Activated gamma-delta T cell treated with Interleukin-2 at 50 U/mL for 16 hours (primary cell): Measurements from ENCODE around the gene MAJIN.

ENCODE experiments used
- DNase-seq: peaks from one replicate; pipeline ENCODE4 v3.0.0-alpha.2; 2020

Gene MAJIN

DNA sequence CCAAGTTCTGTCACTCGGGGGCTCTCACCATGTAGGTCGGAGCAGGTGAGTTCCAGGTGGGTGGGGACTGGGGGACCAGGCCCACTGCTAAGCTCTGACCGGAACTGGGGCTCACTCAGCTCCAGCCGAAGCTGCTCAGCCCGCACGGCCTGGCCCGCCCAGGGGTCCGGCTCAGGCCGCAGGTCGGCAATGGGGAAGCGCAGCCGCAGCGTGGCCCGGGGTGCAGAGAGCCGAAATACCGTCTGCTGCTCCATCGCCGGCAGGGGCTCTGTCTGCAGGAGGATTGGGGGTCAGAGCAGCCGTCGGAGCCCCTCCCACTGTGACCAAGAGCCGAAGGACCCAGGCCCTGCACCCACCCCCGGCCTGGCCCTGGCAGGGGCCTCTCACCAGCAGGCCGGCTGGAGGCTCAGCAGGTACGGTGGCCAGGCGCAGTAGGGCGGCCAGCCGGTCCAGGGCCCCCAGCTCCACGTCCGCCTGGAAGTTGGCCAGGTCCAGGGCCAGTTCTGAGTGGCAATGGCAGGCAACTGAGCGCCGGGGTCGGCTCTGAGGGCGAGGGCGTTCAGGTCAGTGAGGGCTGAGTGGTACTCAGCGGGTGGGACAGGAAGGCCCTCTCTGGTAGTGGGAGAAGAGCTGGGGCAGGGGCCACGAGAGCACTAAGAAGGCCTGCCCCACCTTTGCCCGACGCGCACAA lies 62.1 kb downstream of the MAJIN start:
- no peak for DNase-seq

DNA sequence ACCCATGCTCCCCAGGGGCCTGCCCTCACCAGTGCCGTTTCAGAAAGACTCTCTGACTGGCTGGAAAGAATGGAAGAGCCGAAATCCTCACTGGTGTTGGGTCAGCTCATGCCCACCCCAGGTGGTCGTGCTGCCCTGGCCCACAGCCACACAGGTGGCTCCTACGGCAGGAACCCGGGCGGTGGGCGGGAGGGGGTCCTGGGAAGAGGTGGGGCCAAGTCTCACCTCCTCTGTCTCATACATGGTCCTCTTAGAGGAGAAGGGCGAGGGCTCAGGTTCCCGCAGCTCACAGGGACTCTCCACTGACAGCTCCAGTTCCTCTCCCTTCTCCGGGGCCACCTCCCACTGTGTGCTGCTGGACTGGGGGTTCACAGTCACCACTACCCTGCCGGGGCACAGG lies 63.1 kb downstream of the MAJIN start:
- DNase-seq, result no peak

DNA sequence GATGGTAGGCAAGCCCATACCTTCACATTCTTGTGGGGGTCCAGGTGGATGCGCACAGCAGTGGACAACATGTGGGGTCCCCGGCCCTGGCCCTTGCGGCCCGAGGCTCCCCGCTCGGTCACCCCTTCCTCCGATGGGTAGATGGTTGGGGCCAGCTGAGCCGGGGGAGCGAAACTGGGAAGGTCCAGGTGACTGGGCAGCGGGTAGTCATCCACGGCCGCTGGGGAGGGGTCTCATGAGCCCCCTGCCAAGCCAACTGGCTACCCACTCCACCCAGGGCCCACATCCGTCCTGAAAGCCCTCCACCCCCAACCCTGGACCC lies 65.6 kb downstream of the MAJIN start:
- DNase-seq, result no peak

DNA sequence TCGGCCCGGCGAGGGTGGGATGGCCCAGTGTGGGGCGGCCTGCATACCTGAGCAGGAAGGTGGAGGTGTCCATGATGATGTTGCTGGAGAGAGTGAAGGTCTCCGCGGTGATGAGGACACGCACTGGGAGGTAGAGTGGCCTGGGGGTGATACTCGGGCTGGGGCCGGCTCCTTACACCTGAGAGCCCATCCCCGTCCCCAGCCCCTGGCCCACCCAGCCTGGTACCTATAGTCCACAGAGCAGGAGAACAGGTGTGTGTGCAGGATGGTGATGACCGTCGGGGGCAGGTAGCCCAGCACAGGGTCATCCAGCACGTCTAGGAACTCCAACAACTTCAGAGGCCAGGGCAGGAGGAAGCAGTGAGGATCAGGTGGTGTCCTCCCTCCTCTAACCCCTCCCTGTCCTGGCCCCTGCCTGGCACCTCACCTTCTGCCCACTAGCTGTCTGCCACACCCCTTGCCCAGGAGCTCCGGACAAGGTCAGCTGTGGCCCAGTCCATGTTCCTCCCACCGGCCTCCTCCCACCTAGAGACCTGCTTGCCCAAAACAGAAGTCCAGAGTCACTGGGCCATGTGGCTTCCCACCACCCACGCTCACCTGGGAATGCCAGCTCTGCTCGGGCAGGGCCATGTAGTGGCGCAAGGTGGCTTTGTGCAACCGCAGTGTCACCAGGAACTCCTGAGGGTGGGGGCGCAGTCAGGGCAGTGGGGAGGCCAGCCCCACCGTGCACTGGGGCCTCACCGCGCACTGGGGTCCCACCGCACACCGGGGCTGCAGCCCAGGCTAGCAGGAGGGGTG lies 66.2 kb downstream of the MAJIN start:
- DNase-seq, result no peak

DNA sequence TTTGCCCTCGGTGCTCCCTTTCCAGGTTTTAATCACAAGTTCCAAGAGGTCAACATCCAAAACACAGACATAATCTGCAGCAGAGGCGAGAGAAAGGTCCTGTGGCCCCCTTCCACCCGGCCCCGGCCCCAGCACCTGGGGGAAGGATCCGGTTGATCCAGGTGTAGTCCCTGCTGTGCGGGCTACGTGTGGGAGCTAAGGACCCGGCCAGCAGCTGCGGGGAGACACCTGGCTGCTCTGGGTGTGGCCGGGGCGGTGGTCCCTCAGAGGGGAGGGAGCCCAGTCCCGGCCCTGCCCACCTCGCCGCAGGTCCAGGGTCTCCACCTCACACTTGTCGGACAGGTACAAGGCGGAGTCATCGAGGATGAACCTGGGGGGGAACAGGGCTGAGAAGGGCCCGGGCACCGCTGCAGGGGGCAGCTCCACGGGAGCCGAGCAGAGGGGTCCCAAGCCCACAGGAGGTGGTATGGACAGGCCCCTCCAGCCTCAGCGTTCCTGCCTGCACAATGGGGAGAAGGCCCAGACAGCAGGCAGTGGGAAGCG lies 68.5 kb downstream of the MAJIN start:
- DNase-seq, result no peak

DNA sequence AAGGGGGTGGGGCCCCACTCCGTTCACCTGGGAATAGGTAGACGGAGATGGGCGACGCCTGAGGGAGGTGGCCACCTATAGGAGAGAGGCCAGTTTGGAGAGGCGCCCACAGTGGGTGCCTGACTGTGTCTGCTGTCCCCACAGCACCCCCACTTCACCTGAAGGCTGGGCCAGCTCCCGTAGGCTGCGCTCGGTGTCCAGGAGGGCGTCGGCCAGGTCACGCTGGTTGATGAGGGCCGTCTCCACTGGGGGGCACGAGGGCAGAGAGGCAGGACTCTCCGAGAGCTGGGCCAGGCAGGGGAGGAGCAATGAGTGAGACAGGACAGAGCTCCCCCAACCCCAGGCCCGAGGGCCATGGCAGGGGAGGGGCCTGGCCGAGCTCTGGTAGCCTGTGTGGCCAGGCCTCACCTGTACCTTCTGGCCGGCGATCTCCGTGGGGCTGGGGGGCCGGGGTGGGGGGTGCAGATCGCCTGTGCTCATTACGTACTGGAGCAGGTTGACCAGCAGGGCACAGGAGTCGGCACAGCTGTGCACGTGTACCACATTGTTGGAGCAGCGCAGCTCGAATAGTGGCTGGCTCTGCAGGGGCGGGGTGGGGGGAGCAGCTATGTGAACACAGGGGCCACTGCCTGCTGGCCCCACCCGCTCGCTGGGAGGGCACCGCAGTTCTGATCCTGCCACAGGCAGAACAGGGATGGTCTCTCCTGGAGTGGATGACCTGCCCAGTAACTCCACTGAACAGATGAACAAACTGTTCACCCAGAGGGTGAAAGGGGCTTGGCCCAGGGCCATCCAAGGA lies 69.6 kb downstream of the MAJIN start:
- DNase-seq, result no peak

DNA sequence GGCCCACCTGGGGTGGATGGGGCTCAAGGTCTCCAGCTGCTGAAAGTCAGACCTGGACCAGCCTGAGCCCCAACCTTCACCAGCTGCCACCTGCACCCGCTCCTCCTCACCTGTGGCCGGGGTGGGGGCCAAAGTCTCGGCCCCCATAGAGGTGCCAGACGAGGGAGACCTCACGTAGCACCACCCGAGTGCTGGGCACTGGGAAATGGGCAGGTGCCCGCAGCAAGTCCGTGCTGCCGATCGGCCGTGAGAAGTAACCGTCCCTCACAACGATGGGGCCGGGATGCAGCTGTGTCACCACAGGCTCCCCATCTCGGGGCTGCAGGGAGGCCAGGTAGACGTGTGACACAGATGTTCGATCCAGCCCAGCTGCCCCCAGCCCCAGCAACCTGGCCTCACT lies 71.1 kb downstream of the MAJIN start:
- DNase-seq, result no peak

DNA sequence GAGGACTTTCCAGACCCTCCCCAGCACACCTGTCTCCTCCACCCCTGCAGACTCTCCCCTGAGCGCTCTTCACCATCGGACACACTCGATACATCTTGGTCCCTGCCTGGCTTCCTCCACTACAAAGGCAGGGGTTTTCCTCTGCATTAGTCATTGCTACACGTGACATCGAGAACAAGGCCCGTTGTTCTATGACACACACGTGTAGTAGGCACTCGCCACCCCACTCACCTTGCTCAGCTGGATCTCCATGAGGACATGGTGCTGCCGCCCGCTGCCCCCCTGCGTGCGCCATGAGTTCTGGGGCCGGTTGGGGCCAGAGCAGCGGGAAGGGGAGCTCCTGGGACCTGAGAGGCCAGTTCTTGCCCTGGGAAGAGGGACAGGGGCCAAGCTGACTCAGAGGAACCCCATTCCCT lies 71.6 kb downstream of the MAJIN start:
- peak; percentile 57 for DNase-seq

DNA sequence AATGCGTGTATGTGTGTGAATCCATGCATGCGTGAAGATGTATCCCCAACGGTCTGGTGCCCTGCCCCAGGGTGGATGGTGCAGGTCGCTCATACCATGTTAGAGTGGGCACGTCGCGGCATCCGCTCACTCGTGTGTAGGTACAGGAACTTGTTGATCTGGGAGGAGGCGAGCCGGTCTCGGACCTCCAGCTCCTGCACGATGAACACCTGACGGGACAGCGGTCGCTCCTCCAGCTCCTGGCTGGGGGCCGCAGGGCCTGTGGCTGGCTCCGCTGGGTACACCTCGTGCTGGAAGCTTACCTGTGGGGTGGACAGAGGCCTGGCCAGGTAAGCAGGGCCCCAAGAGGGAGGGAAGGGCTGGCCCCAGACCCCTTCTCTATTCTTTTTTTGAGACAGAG lies 73.4 kb downstream of the MAJIN start:
- no peak for DNase-seq

DNA sequence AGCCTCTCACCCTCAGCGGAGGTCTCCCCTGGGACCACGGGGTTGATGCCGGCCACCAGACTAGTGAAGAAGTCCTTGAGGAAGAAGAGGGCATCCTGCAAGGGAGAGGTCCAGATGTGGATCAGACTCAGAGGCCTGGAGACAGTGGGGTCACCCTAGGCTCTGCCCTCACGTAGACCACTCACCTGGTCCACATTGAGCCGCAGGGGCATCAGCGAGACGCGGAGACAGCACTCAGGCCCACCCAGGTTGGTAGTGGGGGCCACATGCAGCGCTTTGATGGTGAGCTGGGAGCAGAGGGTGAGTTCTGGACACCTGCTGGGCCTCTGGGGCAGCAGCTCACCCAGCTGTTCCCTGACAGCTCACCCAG lies 73.8 kb downstream of the MAJIN start:
- no peak for DNase-seq

DNA sequence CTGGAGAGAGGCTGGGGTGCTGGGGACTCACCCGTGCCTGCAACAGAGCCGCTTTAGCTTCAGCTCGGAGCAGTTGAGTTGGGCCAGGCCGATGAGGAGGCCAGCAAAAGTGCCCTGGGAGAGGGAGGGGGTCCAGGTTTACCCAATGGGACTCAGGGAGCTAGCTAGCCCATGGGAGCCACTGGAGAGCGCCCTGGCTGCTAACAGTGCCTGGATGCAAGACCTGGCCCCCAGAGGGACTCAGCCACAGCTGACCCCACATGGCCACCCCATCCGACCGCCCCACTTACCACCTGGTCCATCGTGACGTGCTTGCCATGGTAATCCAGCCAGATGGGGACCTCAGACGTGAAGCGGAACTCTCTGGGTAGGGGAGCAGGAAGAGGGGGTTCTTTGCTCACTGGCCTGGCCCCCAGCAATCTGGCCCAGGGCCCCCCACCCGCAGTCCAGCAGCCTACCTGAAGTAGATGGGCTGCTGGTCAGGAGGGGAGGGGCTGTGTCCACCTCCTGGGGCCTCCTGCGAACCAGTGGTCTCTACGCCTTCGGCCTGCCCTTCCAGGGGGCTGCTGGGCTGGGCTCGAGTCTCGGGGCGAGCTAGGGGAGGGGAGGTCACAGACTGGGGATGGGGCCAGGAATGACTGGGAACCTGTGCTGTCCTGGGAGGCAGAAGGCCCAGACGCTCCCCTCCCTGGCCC lies 74.4 kb downstream of the MAJIN start:
- no peak for DNase-seq

DNA sequence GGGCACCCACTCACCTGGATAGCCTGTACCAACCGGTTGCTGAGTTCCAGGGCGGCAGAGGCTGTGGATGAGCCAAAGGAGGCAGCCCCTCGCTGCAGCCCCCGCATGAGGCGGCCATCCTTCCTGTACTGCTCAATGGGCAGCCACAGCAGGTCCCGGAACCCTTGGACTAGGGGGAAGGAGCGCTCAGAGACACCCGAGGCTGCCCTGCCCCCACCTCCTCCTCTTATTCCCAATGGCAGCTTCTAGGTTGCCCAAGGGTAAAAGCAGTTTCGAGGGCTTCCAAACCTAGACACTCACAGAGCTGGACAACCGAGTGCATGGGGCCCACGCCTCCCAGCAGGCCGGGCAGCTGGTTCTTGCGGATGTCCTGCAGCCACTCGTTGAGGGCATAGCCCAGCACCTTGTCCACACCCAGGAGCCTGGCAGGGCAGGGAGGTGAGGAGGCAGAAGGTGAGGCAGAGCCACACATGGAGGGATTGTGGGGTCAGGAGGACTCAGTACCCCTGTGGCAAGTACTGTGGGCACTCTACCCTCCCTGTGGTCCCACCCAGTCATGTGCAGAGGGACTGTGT lies 75.4 kb downstream of the MAJIN start:
- no peak for DNase-seq

DNA sequence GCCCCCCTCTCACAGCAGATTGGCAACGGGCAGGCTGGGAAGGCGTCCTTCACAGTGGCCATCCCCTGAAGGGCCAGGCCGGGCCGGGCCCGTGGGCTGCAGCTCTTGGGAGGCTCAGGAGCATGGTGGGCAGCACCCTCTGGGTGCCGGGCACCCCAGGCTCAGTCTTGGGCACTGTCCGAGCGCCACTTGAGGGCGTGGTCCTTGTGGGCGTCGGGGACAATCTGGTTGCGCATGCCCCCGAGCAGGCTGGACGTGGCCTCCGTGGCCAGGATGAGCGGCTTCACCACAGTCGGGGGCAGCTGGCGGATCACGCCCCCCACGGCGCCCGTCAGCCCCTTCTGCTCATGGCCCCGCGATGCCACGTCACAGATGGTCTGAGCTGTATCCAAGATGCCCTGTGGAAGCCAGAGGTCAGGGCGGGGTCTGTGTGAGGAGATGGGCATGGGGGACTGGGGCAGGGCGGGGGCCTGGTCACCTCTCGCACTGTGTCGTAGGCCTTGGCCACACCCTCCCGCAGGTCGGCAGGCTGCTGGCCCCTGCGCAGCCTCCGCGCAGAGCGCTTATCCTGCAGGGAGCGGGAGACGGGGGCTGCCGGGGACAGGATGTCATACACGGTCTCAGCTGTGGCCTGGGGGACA lies 77.0 kb downstream of the MAJIN start:
- no peak for DNase-seq

DNA sequence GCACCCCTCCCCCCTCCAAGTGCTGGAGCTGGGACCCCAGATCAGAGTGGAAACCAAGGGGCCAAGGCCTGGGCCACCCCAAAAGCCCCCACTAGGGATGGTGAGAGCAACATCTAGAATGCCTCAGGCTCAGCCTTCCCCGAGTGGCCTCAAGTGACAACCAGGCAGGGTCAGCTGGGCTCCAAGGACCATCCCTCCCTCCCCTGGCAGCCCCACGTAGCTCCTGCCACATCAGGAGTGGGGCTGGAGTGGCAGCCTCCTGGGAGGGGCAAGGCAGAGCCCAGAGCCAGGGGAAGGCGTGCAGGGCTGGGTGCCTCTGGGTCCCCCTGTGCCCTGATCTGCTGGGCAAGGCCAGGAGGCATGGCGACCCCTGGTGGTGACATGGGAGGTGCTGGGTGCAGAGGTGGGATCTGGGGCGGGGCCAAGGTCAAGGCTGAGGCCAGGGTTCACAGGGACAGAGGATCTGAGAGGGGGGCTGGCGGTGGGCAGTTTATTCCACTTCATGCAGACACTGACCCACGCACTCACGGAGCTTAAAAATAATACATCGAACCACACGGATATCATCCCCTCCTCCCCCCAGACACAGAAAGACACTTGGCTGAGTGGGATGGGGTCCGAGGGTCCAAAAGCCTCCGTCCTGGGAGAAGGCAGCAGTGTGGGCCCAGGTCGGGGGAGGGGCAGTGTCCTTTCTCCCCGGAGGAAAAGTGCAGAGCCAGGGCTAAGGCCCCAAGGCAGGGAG lies 77.7 kb downstream of the MAJIN start:
- DNase-seq, result peak; percentile 95

DNA sequence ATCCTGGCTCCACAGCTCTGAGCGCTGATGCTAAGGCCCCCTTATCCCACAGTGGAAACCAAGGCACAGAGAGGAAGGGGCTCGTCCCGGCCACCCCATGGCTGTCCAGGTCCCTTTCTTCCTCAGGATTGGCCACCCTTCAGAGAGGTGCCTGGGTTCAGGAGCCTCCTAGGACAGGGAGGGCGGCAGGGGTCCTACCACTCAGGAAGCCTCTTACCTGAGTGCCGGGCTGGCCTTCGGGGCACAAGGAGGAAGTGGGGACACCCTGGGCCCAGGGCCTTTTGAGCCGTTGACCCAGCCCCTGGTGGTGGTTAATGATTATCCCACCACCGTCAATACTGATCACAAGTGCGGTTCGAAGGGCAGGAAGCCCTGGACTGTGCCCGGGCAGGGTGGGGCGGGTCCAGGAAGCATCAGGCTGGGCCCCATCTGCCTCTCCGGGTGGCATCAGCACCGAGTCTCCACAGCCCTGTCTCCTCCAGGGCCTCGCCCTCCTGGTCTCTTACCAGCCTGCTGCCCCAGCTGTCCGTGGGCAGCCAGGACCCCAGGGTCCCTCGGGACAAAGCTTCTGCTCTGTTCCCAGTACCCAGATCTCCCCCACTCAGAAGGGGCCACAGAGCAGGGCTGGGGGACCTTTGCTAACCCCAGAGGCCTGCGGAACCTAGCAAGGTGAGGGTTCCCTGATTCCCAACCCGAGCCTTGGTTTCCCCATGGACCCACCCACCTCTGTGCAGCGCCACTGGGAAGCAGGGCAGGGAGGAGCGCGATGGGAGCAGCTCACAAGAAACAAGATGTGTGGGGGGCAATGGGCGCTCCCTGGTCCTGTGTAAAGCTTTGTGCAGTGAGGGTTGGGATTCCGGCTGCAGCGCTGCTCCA lies 78.5 kb downstream of the MAJIN start:
- no peak for DNase-seq

DNA sequence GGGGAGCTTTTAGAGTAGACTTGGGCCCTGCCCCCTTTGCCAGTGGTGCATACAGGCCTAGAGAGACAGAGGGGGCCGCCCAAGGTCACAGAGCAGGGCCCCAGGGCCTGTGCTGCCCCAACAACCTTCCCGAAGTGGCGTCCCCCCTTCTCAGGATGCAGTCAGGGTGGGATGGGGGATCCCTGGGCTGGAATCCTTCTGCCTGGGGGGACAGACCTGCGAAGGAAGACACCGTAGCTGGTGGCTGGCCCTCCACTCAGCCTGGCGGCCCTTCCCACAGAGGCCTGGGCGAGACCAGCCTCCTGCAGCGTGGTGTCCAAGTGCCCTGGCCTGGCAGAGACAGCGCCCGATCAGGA lies 79.1 kb downstream of the MAJIN start:
- no peak for DNase-seq

DNA sequence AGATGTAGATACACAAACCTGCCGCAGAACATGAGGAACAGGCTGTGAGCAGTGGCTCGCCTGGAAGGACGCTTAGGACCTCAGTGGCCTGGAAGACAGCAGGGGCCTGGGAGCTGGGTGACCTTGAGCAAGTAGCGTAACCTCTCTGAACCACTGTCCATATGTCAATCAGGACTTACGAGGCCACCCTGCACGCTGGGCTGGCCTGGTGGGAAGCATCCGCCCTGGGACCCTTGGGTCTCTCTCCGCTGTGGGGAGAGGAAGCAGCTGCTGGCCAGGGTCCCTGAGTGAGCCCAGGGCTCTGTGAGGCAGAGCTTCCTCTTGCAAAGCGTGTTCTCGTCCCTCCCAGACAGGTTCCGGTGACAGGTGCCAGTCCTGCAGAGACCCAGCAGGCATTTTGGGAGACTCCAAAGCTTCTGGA lies 79.5 kb downstream of the MAJIN start:
- DNase-seq, result no peak

DNA sequence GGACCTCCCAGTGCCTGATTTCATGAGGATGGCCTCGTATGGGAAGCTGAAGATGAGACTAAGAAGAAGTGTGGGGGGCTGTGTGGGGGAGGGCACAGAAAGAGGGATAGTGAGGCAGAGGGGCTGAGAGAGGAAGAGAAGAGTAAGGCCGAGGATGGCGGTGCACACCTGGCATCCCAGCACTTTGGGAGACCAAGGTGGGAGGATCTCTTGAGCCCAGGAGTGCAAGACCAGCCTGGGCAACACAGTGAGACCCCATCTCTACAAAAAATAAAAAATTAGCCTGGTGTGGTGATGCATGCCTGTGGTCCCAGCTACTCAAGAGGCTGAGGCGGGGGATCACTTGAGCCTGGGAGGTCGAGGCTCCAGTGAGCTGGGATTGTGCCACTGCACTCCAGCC lies 80.0 kb downstream of the MAJIN start:
- DNase-seq, result no peak

DNA sequence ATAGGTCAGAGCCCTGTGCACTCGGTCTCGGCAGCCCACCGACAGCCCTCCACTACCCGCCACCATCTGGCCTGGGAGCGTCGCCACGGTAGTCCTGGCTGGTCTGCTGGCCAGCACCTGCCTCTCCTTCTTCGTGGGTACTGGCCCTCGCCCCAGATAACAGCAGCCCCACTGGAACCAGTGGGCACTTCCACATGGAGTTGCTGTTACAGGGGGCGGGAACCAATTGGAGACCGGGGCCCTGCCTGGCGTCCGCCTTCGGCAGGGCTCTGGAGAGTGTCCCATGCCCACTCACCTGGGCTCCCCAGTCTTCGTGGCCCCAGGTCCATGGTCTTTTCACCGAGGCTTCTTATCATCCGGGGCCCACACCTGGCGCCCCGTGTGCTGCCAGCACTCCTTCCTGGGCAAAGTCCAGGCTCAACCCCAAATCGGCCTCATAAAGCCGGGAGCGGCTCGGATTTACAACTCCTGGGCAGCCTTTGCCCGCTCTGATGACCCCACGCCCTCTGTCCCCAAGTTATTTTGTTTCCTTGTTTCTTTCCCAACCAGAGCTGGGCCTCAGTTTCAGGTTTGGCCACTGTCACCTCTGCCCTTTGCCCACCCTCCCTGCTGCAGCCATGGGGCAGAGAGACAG lies 80.6 kb downstream of the MAJIN start:
- DNase-seq, result no peak

DNA sequence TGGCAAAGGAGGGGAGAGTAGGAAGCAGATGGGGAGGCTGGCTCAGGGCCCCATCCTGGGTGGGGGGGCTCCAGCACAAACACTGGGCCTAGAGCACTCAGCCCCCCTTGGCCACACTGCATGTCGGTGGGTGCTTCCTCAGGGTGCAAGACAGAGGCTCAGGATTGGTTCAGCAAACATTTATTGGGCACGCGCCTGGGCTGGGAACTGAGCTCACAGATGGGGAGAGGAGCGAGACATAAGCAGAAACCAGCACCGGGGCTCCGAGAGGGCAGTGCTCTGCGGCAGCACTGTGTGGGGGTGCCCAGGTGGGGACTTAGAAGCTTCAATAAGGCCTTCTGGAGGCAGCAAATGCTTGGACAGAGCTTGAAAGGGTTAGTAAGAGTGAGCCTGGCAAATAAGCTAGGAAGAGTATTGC lies 81.4 kb downstream of the MAJIN start:
- DNase-seq, result no peak
